NCI-H2196 treated with DMSO at 0.1 percent for 48 hours (cell line): ENCODE data around the gene EMP2.
"Not testable (repeated sequence)": the region's sequence is repeated elsewhere in the genome, so short reads cannot be mapped to it uniquely, and the experiment has no call there.

Experiments used
- DNase-seq: peaks from one replicate; lab custom pipeline; 2025; ENCODE audit not compliant: unreplicated experiment; lab: John Stamatoyannopoulos, UW

EMP2 gene

GRCh38 chr16:10525214-10525825 is 55.1 kb downstream of the EMP2 start:
- DNase-seq: no peak

GRCh38 chr16:10522966-10523365 is 57.4 kb downstream of the EMP2 start:
- DNase-seq: no peak

GRCh38 chr16:10521681-10522274 is 58.6 kb downstream of the EMP2 start:
- DNase-seq: peak; percentile 18

GRCh38 chr16:10520869-10521578 is 59.4 kb downstream of the EMP2 start:
- no peak for DNase-seq

GRCh38 chr16:10519929-10520868 is 60.2 kb downstream of the EMP2 start:
- DNase-seq: no peak

- DNase-seq: no peak
Measured at GRCh38 chr16:10519297-10519696, 61.1 kb downstream of the EMP2 start.

- no peak for DNase-seq
Measured at GRCh38 chr16:10518479-10519041, 61.8 kb downstream of the EMP2 start.

GRCh38 chr16:10517868-10518267 is 62.5 kb downstream of the EMP2 start:
- DNase-seq: no peak

GRCh38 chr16:10514369-10515055 is 65.9 kb downstream of the EMP2 start:
- peak; percentile 42 for DNase-seq

GRCh38 chr16:10511829-10512228 is 68.6 kb downstream of the EMP2 start:
- DNase-seq: no peak

GRCh38 chr16:10510279-10510678 is 70.1 kb downstream of the EMP2 start:
- DNase-seq: no peak

GRCh38 chr16:10509534-10510025 is 70.8 kb downstream of the EMP2 start:
- DNase-seq: peak; percentile 74

- DNase-seq: not testable (repeated sequence)
Measured at GRCh38 chr16:10505286-10505685, 75.1 kb downstream of the EMP2 start.

- DNase-seq: no peak
Measured at GRCh38 chr16:10504404-10504885, 76.0 kb downstream of the EMP2 start.

- DNase-seq: no peak
Measured at GRCh38 chr16:10502776-10503175, 77.6 kb downstream of the EMP2 start.

GRCh38 chr16:10501016-10501607 is 79.3 kb downstream of the EMP2 start:
- DNase-seq: no peak

GRCh38 chr16:10500582-10500981 is 79.8 kb downstream of the EMP2 start:
- DNase-seq: no peak

GRCh38 chr16:10497132-10498101 is 83.0 kb downstream of the EMP2 start:
- no peak for DNase-seq

GRCh38 chr16:10495031-10495345 is 85.4 kb downstream of the EMP2 start:
- no peak for DNase-seq
